Hepatocyte (in vitro differentiated cells): Measurements from ENCODE around the gene LGR4. TPM values are rescaled to one million over a fixed set of nuclear protein-coding genes. Genes with fewer than 3 reads are reported as not detected.
A peak's percentile ranks its signal among the peaks of the same experiment; 100 is the strongest.

Source experiments
- DNase-seq: peaks from one replicate; pipeline ENCODE4 v3.0.0-alpha.2; 2016; ENCODE audit warnings: low spot score
- H2AFZ ChIP-seq: fragments of 200-600 bp; sonication (generic); 2 replicates; pipeline ENCODE4 v1.6.0; 2016; ENCODE audit warnings: antibody characterized with exemption, mild to moderate bottlenecking
- H3K27ac ChIP-seq: fragments of 200-600 bp; sonication (generic); 2 replicates; pipeline ENCODE4 v1.5.1; 2016; ENCODE audit warnings: mild to moderate bottlenecking
- H3K27me3 ChIP-seq: fragments of 200-600 bp; sonication (generic); 2 replicates; pipeline ENCODE4 v1.6.1; 2016
- H3K36me3 ChIP-seq: fragments of 200-600 bp; sonication (generic); replicated peaks from 2 replicates; pipeline ENCODE4 v1.5.1; 2016; ENCODE audit warnings: low read depth; ENCODE audit not compliant: insufficient read depth
- H3K4me1 ChIP-seq: fragments of 200-600 bp; sonication (generic); 2 replicates; pipeline ENCODE4 v1.5.1; 2016; ENCODE audit warnings: mild to moderate bottlenecking, moderate library complexity; ENCODE audit not compliant: insufficient read depth
- H3K4me2 ChIP-seq: fragments of 200-600 bp; sonication (generic); 2 replicates; pipeline ENCODE4 v1.6.0; 2016
- H3K4me3 ChIP-seq: fragments of 200-600 bp; sonication (generic); 2 replicates; pipeline ENCODE4 v1.5.1; 2016; ENCODE audit warnings: mild to moderate bottlenecking
- H3K79me2 ChIP-seq: fragments of 200-600 bp; sonication (generic); 2 replicates; pipeline ENCODE4 v1.6.0; 2017; ENCODE audit warnings: mild to moderate bottlenecking
- H3K9me2 ChIP-seq: fragments of 200-600 bp; sonication (generic); replicated peaks from 2 replicates; pipeline ENCODE4 v1.6.0; 2017; ENCODE audit warnings: mild to moderate bottlenecking; ENCODE audit not compliant: insufficient read depth
- H3K9me3 ChIP-seq: fragments of 200-600 bp; sonication (generic); 2 replicates; pipeline ENCODE4 v1.5.1; 2016; ENCODE audit warnings: low read depth, mild to moderate bottlenecking
- H4K20me1 ChIP-seq: fragments of 200-600 bp; sonication (generic); 2 replicates; pipeline ENCODE4 v1.6.0; 2016; ENCODE audit warnings: mild to moderate bottlenecking; ENCODE audit not compliant: insufficient read depth, poor library complexity, severe bottlenecking
- CTCF ChIP-seq: fragments of 200-600 bp; sonication (generic); IDR thresholded peaks from 2 replicates; pipeline ENCODE4 v1.5.1; 2016; ENCODE audit warnings: antibody characterized with exemption, mild to moderate bottlenecking; ENCODE audit not compliant: poor library complexity
- EZH2 ChIP-seq: fragments of 200-600 bp; sonication (generic); IDR thresholded peaks from 2 replicates; pipeline ENCODE4 v1.6.1; 2016; ENCODE audit warnings: antibody characterized with exemption, mild to moderate bottlenecking, borderline replicate concordance
- EZH2phosphoT487 ChIP-seq: fragments of 200-600 bp; sonication (generic); IDR thresholded peaks from one replicate; pipeline ENCODE4 v1.6.1; 2018; ENCODE audit warnings: antibody characterized with exemption, mild to moderate bottlenecking, low read depth, moderate library complexity; ENCODE audit not compliant: unreplicated experiment, severe bottlenecking
- WGBS: methylation state at CpG from one replicate; pipeline ENCODE4 v1.1.6; 2016; ENCODE audit warnings: low lambda C conversion rate; ENCODE audit errors: missing lambda C conversion rate; 5-methylcytosine and 5-hydroxymethylcytosine counted together
- polyA plus RNA-seq: library from polyadenylated mRNA; unstranded; fragments of >200 nt; fragmentation: Nextera tagmentation; extraction: Ambion mirVana; gene quantifications from 2 replicates; pipeline ENCODE4 v1.2.1, GENCODE V29; 2016
- total RNA-seq: library from RNA; depleted of rRNA; stranded (reverse); fragments of >200 nt; gene quantifications from 2 replicates; pipeline ENCODE4 v1.2.3, GENCODE V29; 2014

The LGR4 gene
- total and polyA plus RNA-seq, 2 experiments from 2014 or later = 27.2 to 115 TPM

DNA sequence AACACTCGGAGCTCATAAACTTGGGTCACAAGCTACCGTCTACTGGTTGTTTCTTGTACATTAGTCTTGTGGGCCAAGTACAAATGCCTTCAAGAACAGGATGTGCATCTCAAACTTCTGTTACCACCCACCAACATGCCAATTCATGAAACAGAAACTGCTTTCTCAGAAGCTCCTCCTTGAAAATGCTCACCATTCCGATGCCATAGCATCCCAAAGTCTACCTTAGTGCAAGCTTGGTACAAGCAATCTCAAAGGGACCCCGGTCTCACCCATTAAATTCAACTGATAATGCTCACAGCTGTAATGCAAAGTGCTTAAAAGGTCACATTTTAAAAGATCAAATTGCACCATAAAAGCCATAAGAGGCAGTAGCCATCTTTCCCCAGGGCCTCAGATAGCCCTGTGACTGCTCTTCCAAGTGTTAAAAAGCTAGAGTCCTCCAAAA, 77.8 kb downstream of the LGR4 start:
- 49% methylated on average over 4 of the region's 4 CpGs for WGBS
- Histone ChIP-seq H3K4me1 (peaks cover 81% of the 10 kb centered on the region), H3K27ac (peak overlapping the region; percentile 82), H3K36me3 (no peaks in the 10 kb centered on the region), H4K20me1 (no peaks in the 10 kb centered on the region), H3K9me2 (no peaks in the 10 kb centered on the region), H3K4me3 (no peak overlapping the region), H3K27me3 (no peaks in the 10 kb centered on the region), H3K9me3 (no peaks in the 10 kb centered on the region), H3K4me2 (peak overlapping the region; percentile 68), H2AFZ (no peak overlapping the region), H3K79me2 (peaks cover 61% of the 10 kb centered on the region)
- DNase-seq = no peak
- no peak for TF ChIP-seq EZH2
- TF ChIP-seq CTCF = no peak
- no peak for TF ChIP-seq EZH2phosphoT487

DNA sequence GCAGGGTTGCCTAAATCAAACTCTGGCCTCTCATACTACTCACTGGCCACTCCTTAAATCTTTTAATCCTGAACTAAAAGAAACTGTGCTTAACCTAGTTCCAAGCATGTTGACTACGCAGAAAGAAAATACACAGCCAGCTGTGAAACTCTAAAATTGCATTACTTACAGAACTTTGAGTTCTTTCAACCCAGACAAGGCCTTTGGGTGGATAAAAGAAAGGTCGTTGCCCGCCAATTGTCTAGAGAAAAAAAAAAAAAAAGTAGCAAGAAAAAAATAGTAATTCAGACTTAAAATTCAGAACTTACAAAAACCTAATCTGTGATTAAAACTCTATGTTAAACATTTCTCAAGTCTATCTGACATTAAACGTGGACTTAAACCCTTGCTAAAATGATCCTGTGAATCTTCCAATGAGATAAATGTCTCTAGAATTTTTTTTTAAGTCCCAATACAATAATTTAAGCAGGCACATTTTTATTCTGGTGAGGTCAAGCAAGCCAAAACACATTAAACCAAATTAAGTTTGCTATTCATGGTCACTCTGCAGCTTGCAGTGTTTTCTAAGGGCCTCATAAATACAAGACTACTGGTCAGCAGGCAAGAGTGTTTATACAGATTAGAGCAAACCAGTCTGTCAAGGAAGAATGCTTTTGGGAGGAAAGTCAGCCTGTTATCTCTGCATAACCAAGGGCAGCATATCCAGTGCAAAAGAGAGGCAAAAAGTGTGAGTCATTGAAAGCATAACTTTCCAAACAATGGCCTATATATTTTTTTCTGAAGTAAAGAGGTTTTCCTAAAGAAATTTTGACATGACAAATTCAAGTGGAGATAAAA, 80.1 kb downstream of the LGR4 start:
- peak; percentile 51 for DNase-seq
- WGBS = 57% methylated on average over 4 of the region's 4 CpGs

GRCh38 chr11:27391331-27392015, 81.1 kb downstream of the LGR4 start:
- Histone ChIP-seq H3K36me3 (no peaks in the 10 kb centered on the region), H3K4me2 (peak overlapping the region; percentile 18), H3K4me1 (peaks cover 76% of the 10 kb centered on the region), H4K20me1 (no peaks in the 10 kb centered on the region), H3K79me2 (peaks cover 40% of the 10 kb centered on the region), H3K9me3 (no peaks in the 10 kb centered on the region), H3K27ac (peak overlapping the region; percentile 82), H2AFZ (no peak overlapping the region), H3K9me2 (no peaks in the 10 kb centered on the region), H3K27me3 (no peaks in the 10 kb centered on the region), H3K4me3 (no peak overlapping the region)
- WGBS = 79% methylated on average over 5 of the region's 5 CpGs
- no peak for DNase-seq
- TF ChIP-seq EZH2 = no peak
- no peak for TF ChIP-seq EZH2phosphoT487
- TF ChIP-seq CTCF = no peak

More for the DNA sequence above, 80.1 kb downstream of the LGR4 start:
- no peaks in the 10 kb centered on the region for H3K27me3 ChIP-seq
- H4K20me1 ChIP-seq = no peaks in the 10 kb centered on the region
- no peaks in the 10 kb centered on the region for H3K9me2 ChIP-seq
- H3K4me2 ChIP-seq = peak overlapping the region; percentile 18
- H2AFZ ChIP-seq = no peak overlapping the region
- no peaks in the 10 kb centered on the region for H3K9me3 ChIP-seq
- no peaks in the 10 kb centered on the region for H3K36me3 ChIP-seq
- no peak overlapping the region for H3K4me3 ChIP-seq
- peak overlapping the region; percentile 82 for H3K27ac ChIP-seq
- H3K4me1 ChIP-seq = peaks cover 85% of the 10 kb centered on the region
- TF ChIP-seq EZH2 (no peak), CTCF (no peak), EZH2phosphoT487 (no peak)
- peaks cover 46% of the 10 kb centered on the region for H3K79me2 ChIP-seq
